HG02884 (cell line): ENCODE measurements around the gene PRPF6.
"Not testable (repeated sequence)": the region's sequence is repeated elsewhere in the genome, so short reads cannot be mapped to it uniquely, and the experiment has no call there.

Experiments
- ATAC-seq: cut with Tn5 transposase; IDR thresholded peaks from one replicate; pipeline ENCODE4 v1.9.1; 2021; ENCODE audit warnings: mild to moderate bottlenecking, moderate library complexity; ENCODE audit not compliant: unreplicated experiment

The PRPF6 gene

GRCh38 chr20:64010711-64011237, 29.8 kb downstream of the PRPF6 start:
- ATAC-seq, result no peak

DNA sequence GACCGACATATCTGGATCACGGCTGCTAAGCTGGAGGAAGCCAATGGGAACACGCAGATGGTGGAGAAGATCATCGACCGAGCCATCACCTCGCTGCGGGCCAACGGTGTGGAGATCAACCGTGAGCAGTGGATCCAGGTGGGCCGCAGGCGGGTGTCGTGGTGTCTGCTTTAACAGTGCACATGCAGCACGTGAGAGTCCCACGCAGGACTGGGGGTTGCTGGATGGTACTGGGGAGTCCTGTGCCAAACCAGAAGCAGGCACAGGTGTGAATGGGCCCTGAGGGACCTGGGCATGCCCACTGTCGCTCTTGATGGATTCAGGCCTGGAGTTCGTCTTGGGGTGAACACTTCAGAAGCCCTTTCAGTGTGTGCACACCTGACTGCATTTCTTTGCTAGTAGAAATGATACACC, 30.4 kb downstream of the PRPF6 start:
- no peak for ATAC-seq

- ATAC-seq, result not testable (repeated sequence)
These were observed 31.6 kb downstream of the PRPF6 start for GRCh38 chr20:64012385-64013154.

DNA sequence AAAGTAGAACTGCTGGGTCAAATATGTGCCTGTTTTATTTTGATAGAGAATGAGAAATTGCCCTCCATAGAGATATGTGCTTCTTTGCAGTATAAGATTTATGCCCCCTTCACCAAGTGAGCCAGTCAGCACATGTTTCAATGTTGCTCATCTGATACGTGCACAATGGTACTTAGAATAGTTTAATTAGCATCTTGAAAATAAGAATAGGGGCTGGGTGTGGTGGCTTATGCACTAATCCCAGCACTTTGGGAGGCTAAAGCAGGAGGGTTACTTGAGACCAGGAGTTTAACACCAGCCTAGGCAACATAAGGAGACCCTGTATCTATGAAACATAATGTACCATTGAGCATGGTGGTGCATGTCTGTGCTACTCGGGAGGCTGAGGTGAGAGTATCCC, 34.7 kb downstream of the PRPF6 start:
- no peak for ATAC-seq

DNA sequence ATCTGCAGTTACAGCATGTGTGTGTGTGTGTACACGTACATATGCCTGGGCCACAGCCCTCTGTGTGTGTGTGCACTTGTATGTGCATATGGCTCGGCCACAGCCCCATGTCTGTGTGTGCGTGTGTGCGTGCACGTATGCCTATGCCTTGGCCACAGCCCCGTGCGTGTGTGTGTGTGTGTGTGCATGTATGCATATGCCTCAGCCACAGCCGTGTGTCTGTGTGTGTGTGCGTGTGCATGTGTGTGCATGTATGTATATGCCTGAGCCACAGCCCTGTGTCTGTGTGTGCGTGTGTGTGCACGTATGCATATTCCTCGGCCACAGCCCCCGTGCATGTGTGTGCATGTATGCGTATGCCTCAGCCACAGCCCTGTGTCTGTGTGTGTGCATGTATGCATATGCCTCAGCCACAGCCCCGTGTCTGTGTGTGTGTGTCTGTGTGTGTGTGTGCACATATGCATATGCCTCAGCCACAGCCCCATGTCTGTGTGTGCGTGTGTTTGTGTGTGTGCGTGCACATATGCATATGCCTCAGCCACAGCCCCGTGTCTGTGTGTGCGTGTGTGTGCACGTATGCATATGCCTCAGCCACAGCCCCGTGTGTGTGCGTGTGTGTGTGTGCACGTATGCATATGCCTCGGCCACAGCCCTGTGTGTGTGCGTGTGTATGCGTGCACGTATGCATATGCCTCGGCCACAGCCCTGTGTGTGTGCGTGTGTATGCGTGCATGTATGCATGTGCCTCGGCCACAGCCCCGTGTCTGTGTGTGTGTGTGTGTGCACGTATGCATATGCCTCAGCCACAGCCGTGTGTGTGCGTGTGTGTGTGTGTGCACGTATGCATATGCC, 40.4 kb downstream of the PRPF6 start:
- no peak for ATAC-seq

DNA sequence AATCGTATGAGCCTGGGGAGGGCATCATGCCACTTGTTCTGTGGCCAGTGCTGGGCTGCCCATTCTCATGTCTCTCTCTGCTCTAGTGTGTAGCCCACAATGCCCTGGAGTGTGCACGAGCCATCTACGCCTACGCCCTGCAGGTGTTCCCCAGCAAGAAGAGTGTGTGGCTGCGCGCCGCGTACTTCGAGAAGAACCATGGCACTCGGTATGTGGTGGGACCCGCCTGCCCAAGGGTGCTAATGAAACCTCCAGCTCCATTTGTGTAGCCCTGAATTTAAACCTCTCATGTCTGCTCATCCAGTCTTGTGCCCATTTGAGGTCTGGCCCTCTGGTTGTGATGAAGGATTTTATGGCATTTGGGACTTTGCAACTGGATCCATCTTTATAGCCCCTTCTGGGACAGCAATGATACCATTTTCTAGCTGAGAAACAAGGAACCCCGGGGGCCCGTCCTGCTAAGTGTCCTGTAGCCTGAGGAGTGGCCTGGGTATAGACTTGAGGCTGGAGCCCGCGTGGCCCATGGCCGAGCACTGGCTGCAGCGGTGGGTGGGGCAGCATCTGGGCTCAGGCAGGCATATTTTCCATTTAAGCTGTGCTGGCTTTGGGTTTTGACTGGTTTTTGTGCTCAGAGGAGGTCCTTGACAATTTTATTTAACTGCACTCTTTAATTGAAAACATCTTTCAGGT, 41.9 kb downstream of the PRPF6 start:
- no peak for ATAC-seq

DNA sequence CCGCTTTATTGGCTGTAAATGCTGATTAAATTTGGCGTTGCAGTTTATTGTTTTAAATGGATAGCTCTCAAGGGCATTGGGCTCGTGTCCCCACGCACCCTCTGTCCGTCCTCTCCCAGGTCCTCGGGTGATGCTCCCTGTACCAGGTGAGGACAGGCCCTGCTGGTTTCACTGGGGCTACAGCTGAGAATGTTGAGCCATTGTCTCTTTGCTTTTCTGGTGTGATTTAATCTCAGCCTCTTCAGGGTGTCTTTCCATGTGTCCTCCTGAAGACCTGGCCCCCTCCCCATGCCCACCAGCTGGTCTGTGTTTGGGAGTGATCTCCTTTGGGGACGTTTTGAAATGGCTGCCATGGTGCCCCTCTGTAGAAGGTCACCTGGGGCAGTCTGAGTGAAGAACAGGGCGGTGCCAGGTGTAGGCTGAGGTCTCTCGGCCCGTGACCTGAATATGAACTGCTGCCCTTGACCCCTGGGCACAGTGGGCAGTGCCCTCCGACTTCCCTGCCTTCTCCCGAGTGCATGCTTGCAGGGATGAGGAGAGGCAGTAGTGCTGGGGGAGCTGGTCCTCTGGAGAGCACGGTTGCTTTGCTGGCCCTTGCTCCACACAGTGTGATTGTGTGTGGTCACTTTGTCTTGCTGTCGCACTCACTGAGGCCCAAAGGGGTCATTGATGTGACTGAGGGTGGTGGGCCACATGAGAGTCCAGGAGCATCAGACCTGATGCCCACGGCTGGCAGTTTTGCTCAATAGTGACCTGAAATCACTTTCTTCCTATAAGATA, 42.6 kb downstream of the PRPF6 start:
- no peak for ATAC-seq

GRCh38 chr20:64024141-64024990, 43.4 kb downstream of the PRPF6 start:
- ATAC-seq, result no peak

DNA sequence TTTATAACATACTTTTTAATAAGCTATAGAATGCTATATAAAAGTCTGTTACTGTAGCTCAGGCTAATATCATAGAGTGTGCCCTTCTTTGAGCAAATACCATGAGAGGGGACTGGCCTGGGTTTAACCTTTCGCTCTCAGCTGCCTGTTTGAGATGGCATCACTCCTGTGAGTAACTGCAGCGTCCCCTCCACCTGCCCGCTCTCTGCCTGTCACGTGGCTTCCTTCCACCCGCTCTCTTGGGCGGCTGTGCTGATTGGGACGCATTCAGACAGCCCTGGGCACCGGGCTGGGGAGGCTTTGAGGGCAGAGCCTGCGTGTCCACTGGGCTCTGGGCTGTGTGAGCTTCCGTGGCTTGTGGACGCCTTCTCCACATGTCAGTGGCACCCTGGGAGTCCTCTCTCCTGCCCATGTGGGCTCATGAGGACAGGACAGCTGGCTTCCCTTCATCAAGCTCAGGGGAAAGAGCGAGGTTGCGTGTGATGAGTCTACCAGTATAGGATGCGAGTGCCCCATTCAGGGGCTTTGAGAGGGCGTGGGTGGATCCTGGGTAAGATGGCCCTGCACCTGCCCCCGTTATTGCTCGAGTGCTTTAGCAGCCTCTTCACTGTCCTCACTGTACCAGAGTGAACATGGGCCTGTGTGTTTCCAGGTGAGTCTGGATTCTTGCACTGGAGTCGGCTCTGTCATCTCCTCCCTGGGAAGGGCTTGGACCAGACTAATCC, 44.3 kb downstream of the PRPF6 start:
- no peak for ATAC-seq

DNA sequence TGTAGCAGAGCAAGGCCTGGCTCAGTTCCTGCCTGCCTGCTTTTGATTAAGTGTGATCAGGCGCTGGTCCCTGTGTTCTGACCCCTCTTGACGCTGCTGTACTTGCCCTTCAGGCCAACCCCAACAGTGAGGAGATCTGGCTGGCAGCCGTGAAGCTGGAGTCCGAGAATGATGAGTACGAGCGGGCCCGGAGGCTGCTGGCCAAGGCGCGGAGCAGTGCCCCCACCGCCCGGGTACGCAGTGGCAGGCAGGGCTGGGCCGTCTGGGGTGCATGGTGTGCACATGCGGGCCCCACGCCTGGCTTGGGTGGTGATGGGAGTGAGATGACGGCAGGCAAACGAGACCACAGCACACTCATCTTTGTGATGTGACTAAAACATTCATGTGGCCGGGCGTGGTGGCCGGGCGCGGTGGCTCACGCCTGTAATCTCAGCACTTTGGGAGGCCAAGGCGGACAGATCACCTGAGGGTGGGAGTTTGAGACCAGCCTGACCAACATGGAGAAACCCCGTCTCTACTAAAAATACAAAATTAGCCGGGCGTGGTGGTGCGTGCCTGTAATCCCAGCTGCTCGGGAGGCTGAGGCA, 45.0 kb downstream of the PRPF6 start:
- ATAC-seq, result no peak

DNA sequence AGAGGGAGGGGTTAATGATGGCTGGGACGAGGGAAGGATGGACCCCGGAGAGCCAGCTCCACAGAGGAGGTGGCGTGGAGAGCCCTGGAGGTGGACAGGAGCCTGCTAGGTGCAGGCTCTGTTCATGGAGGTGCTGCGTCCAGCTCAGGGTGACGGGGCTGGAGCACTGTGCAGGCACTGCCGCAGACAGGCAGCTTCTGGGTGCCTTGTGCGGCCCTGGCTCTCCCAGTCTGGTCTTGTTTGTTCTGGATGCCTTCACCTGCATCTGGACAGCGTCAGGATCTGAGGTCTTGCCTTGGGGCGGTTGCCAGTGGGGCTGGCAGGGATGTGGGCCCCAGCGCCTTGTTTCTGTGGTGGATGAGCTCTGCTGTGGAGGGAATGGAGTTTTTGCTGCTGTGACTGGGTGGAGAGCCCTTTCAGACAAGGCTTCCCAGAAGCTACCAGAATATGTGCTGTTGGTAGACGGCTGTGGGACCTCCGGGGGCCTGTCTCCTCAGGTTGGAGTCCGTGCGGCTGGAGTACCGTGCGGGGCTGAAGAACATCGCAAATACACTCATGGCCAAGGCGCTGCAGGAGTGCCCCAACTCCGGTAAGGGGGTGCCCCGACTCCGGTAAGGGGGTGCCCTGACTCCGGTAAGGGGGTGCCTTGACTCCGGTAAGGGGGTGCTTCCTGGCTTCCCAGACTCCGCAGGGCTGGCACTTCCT, 47.2 kb downstream of the PRPF6 start:
- no peak for ATAC-seq

GRCh38 chr20:64029293-64030117, 48.6 kb downstream of the PRPF6 start:
- no peak for ATAC-seq

GRCh38 chr20:64030371-64031134, 49.6 kb downstream of the PRPF6 start:
- ATAC-seq, result no peak

DNA sequence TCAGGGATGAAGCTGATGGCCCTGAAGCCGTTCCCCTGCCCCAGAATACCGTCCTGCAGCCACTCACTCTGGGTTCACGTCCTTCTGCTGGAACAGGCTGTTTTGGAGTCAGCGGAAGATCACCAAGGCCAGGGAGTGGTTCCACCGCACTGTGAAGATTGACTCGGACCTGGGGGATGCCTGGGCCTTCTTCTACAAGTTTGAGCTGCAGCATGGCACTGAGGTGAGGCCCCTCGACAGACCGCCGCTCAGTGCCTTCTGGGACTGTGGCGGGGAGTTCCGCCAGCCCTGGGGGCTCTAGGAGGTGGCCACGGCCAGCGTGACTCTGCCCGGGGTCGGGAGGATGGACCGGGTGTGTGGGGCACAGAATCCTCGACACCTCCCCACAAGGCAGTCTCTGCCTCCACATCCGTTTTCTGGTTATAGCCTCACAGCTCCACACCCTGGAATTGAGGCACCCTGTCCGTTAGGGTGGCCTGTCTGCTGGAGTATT, 50.9 kb downstream of the PRPF6 start:
- ATAC-seq, result no peak

DNA sequence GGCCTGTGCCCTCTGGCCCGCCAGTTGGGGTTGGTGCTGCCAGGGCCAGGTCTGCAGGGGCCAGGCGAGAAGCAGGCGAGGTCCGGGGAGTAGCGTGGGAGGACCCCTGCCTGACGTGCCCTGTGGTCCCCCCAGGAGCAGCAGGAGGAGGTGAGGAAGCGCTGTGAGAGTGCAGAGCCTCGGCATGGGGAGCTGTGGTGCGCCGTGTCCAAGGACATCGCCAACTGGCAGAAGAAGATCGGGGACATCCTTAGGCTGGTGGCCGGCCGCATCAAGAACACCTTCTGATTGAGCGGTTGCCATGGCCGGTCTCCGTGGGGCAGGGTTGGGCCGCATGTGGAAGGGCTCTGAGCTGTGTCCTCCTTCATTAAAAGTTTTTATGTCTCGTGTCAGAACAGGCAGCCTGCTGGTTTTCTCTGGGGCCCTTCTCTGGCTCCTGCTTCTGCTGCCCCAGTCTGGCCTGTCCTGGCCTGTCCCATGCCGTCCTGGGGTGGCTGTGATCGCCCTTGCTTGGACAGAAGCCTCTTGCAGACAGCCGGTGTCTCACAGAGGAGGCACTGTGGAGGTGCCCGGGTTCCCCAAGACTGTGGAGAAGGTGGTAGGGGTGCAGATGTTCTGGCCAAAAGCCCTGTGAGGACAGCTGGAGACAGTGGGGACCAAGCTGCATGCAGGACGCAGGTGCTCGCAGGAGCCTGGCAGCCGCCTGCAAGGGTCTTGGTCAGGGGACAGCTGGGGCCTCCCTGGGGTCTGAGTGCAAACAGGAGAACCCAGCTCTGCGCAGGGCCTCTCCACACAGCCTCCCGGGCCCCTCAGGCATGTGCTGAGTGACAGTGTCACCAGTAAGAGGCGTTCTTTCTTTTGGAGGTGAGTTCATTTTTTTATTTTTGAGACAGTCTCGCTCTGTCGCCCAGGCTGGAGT, 52.0 kb downstream of the PRPF6 start:
- no peak for ATAC-seq
